AG09309 (cell line): ENCODE measurements around the gene PARK7.

Experiments
- DNase-seq: peaks from one replicate; pipeline ENCODE4 v3.0.0-alpha.2; 2010; ENCODE audit warnings: low read depth
- H3K4me3 ChIP-seq: 2 replicates; pipeline ENCODE4 v1.5.1; 2011; ENCODE audit warnings: mild to moderate bottlenecking, low read depth, low read length, moderate library complexity; ENCODE audit not compliant: control insufficient read depth
- TF ChIP-seq, protein P1 (sequence below): IDR thresholded peaks from 2 replicates; pipeline ENCODE4 v1.5.1; 2011; ENCODE audit warnings: mild to moderate bottlenecking, low read depth, low read length, inconsistent platforms; ENCODE audit not compliant: insufficient read depth, control insufficient read depth; ENCODE audit errors: missing control alignments

The PARK7 gene

DNA sequence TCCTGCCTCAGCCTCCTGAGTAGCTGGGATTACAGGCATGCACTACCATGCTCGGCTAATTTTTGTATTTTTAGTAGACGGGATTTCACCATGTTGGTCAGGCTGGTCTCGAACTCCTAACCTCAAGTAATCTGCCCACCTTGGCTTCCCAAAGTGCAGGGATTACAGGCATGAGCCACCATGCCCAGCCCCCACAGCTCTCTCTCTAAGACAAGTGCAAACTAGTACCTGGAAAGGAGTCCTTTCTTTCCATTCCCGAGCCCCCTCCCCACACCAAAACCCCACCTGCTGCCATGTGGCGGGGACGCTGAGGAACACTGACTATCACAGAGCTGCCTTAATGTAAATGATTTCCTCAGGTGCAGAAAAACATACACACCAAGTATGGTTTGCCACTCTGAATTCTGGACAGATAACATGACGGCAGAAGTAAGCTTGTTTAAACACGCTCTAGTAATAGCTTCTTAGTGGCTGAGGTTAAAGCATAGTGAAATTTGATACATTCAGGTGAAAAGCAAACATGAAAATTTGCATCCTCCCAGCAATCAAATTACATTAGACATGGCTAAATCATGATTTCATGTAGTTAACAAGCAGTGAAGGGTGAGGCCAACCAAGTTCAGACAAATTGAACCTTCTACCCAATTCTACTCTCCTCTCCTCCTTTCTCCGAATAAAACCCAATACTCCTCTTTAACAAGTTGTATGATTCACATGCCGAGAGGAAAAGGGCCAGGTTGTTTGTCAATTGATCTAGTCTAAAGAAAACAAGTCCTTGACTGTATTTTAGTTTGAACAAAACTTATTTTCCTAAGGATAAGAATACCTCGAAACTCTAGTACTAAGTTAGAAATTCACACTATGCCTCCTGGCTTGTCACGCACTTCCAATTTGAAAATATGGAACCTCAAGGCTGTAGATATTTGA lies 44.8 kb downstream of the PARK7 start:
- H3K4me3 ChIP-seq, result no peak overlapping the region
- DNase-seq, result no peak
- TF ChIP-seq, protein P1, sequence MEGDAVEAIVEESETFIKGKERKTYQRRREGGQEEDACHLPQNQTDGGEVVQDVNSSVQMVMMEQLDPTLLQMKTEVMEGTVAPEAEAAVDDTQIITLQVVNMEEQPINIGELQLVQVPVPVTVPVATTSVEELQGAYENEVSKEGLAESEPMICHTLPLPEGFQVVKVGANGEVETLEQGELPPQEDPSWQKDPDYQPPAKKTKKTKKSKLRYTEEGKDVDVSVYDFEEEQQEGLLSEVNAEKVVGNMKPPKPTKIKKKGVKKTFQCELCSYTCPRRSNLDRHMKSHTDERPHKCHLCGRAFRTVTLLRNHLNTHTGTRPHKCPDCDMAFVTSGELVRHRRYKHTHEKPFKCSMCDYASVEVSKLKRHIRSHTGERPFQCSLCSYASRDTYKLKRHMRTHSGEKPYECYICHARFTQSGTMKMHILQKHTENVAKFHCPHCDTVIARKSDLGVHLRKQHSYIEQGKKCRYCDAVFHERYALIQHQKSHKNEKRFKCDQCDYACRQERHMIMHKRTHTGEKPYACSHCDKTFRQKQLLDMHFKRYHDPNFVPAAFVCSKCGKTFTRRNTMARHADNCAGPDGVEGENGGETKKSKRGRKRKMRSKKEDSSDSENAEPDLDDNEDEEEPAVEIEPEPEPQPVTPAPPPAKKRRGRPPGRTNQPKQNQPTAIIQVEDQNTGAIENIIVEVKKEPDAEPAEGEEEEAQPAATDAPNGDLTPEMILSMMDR, result no peak

DNA sequence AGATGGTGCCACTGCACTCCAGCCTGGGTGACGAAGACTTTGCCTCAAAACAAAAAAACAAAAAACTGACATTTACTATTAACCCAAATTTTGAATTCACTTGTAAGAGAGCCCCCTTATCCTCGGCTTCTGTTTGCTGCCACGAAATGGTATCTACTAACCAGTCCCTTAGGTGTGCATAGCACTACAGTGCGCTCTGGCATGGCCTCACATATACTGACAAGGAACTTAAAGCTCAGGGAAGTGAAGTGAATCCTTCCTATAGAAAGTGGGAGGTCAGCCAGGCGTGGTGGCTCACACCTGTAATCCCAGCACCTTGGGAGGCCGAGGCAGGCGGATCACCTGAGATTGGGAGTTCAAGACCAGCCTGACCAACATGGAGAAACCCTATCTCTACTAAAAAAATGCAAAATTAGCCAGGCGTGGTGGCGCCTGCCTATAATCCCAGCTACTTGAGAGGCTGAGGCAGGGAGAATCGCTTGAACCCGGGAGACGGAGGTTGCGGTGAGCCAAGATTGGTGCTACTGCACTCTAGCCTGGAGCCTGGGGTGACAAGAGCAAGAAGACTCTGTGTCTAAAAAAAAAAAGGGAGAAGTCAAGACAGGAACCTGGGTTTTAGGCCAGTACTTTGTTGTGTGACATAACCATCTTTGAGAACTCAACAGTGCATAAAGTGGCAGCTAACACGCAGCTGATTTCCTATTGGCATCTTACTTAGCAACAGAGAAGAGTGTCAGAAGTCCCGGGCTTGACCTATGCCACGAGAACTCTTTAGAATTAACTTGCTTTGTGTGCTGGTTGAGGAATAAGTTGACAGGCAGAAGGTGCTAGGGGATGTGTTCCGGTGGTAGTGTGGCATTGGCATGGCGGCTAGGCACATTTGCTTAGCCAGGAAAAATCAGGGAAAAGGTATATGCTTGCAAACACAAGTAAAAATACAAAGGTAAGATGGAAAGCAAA lies 47.8 kb downstream of the PARK7 start:
- TF ChIP-seq, protein P1, result no peak
- H3K4me3 ChIP-seq, result no peak overlapping the region
- DNase-seq, result no peak

DNA sequence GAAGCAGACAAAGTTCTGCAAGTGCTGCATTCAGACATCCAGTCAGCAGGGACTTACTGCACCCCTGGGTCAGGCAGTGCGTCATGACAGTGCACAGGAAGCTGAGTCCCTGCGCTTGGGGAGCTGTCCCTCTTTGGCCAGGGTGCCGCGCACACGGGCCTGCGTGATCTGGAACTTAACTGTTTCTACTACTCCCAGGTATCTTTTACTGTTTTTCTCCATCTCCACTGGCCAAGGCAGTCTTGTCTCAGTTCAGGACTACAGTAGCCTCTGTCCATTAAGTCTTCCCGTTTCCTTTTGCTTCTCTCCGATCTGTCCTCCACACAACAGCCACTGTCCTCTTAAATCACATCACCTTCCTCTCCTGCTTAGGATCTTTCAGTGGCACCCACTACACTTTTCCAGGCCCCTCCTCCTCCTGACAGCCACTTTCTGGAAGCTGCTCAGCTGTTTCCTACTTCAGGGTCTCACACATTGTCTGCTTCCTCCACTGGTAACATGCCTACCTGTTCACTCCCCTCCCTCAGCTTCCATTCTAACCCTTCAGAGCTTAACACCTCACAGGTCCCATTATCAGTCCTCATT lies 48.7 kb downstream of the PARK7 start:
- DNase-seq, result no peak
- TF ChIP-seq, protein P1, result no peak

DNA sequence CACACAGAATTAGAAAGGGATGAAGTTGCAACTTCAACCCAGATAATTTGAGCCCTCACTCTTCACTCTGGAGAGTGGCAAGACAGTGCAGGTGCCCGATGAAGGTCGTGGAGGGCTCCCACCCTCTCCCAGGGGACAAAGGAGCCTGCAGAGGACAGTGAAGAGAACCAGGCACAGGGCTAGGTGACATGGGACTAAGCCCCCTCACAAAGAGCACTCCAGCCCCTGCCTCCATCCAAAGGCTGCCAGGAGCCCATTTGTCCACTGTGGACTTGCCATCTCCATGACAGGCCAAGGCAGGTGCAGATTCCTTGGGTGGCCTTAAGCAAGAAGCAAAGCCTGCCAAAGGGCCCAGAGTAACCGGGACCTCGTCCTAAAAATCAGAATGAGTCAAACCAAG lies 49.5 kb downstream of the PARK7 start:
- no peak overlapping the region for H3K4me3 ChIP-seq
- TF ChIP-seq, protein P1, result no peak
- no peak for DNase-seq

More for the DNA sequence above, 48.7 kb downstream of the PARK7 start:
- no peak overlapping the region for H3K4me3 ChIP-seq

DNA sequence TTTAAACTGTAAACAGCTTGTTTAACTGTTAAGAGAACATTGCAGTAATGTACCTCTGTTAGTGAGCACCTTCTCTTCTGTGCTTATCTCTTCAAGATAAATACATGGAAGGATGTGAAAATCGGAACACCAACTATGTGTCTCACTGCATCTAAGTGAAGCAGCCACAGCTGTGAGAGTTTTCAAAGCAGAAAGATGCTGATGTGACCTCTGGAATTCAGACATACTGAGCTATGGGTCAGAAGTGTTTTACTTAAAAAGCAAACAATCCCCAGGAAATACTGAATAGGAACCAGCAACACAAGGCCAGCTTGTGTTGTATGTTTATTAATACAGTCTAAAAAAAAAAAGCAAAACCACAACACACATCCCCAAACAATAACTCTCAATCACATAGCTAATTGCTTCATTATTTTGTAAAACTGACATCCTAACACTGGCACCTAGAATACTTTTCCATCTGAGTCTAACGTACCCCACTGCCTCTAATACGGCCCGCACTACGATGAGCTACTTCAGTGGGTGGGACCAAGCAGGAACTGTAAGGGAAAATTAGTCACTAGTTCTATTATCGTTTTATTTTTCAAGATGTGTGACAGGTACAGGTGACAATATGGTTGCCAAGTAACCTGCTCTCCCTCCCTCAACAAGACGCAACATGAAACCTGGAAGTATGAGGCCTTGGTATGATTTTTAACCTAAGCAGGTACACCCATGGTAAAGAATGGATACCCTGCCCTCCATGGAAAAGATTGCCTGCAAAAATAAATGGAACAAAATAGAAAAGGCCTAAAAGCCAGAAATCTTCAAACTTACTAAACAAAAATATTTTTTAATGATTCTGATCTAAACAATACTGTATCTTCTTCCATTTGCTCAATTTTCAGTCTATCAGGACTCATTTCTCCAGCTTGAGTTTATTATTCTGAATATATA lies 50.7 kb downstream of the PARK7 start:
- no peak overlapping the region for H3K4me3 ChIP-seq
- TF ChIP-seq, protein P1, result no peak
- no peak for DNase-seq

DNA sequence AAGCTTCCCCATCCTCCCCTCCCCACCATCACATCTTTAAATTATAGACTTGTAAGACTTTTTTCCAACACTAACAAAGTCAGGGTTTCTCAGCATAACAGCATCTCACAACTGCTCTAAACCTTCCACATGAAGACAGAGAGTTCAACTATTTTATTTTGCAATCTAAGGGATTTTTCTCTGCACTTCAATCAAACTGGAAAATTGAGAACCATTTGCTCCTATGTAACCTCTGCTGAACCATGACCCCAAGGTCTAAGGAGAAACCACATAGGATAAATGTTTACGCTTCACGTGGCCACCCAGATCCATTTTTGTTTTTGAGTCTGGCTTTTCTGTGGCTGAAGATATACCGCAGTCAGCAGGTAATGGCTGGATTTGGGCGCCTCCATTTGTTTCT lies 51.4 kb downstream of the PARK7 start:
- no peak for DNase-seq
- TF ChIP-seq, protein P1, result no peak
- no peak overlapping the region for H3K4me3 ChIP-seq
